NCI-H2227 (cell line): Measurements from ENCODE around the gene ZC4H2.
"Not testable (repeated sequence)": the region's sequence is repeated elsewhere in the genome, so short reads cannot be mapped to it uniquely, and the experiment has no call there.

Experiments used
- DNase-seq: peaks from one replicate; lab custom pipeline; 2025; ENCODE audit not compliant: unreplicated experiment; lab: John Stamatoyannopoulos, UW

ZC4H2 gene

GRCh38 chrX:64975989-64976672 lies at the start of gene ZC4H2:
Gene ZC4H2 (minus strand): TSS chrX:64976450. CDS start chrX:64976377, 73 bp downstream.
- peak; percentile 87 for DNase-seq

- DNase-seq: no peak
Measured at GRCh38 chrX:65017451-65017850, 41.2 kb upstream of the ZC4H2 start.

GRCh38 chrX:65014230-65014629 lies 38.0 kb upstream of the ZC4H2 start:
- no peak for DNase-seq

DNA sequence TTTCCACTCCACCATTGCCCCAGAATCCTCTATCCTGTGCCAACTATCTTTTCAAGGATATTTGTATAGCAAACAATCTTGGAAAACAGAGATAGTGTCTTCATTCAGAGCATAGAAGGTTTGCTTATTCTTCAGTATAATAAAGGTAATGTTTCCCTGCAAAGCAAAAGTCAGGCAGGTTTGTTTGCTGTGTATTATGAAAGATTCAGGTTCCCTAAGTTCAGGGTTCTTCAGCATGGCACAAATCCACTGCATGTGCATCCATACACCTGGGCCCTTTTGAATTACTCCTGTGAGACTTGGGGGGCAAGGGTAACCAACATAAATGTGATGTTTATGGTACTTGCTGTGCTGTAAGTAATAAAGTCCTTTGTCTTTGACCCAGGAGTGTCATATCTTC lies 33.2 kb upstream of the ZC4H2 start:
- no peak for DNase-seq

DNA sequence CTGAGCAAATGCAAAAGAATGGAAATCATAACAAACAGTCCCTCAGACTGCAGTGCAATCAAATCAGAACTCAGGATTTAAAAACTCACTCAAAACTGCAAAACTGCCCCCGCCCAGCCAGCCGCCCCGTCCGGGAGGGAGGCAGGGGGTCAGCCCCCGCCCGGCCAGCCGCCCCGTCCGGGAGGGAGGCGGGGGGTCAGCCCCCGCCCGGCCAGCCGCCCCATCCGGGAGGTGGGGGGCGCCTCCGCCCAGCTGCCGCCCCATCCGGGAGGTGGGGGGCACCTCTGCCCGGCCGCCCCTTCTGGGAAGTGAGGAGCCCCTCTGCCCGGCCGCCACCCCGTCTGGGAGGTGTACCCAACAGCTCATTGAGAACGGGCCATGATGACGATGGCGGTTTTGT lies 26.0 kb upstream of the ZC4H2 start:
- DNase-seq: not testable (repeated sequence)

- no peak for DNase-seq
Measured at GRCh38 chrX:64996805-64997204, 20.6 kb upstream of the ZC4H2 start.

DNA sequence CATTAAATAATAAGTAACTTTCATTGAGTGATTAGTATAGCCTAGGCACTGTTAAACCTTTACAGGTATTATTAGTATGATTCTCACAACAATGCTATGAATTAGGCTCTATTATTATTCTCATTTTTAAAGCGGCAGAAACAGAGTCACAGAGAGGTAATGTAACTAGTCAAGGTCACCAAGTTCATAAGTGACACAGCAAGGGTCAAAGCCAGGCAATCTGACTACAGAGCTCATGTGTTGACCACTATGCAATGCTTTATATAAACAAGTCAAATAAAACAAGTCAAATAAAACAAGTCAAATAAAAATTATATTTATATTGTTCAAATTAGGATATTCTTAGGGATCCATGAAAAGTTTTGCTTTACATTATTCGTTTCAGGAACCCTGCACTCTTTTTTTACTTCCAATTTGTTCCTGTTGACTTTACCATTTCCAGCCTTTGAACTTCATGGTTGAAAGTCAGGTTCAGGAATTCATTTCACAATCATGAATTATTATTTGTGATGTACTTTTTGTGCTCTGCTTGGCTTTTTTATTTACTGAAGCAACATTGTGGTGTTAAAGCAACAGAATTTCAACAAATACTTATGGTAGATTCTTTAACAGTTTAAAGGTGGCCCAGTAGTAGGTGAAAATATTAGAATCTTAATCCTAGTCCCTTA lies 18.0 kb upstream of the ZC4H2 start:
- DNase-seq: no peak

DNA sequence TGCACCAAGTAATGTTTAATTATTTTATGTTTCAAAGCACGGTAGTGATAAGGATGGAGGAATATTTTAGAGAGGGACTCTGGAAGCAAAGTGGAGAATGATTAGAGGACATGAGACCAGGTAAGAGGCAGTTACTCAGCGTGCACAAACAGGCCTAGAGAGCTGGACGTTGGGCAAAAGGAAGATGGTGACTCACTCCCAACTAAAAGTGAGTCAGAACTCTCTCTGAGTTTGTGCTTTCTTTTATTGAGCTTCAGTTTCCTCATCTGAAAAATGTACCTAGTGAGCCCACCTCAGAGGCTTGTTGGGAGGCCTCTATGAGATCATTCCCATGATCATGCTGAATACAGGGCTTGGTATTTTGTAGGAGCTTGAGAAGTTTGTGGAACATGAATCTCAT lies 1.6 kb upstream of the ZC4H2 start:
- DNase-seq: no peak

DNA sequence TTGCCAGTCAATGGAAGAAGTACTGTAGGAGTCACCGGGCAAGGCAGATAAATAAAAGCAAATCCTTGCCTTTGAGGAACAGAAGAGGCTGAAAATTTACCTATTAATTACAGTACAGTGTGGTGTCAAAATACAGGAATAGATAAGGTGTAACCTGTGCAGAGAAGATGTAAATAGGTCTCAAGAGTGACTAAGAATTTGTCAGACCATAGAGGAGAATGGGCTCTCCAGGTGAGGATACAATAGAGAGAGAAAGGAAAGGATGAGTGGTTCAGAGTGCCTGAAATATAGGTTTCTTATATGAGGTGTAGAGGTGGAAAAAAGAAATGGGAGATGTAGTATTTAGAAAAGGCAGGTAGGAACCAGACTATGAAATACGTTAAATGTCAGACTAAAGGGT lies 801 bp upstream of the ZC4H2 start:
- no peak for DNase-seq

GRCh38 chrX:64976673-64977040 lies 407 bp upstream of the ZC4H2 start:
- DNase-seq: no peak

GRCh38 chrX:64975491-64975890 lies 759 bp downstream of the ZC4H2 start:
- peak; percentile 73 for DNase-seq

- no peak for DNase-seq
Measured at GRCh38 chrX:64925480-64925879, 50.8 kb downstream of the ZC4H2 start.

DNA sequence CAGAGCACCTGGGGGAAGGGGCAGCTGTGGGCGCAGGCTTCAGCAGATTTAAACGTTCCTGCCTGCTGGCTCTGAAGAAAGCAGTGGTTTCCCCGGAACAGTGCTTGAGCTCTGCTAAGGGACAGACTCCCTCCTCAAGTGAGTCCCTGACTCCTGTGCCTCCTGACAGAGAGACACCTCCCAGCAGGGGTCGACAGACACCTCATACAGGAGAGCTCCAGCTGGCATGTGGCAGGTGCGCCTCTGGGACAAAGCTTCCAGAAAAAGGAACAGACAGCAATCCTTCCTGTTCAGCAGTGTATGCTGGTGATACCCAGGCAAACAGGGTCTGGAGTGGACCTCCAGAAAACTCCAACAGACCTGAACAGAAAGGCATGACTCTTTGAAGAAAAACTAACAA lies 68.1 kb downstream of the ZC4H2 start:
- no peak for DNase-seq

- peak; percentile 19 for DNase-seq
Measured at GRCh38 chrX:64894454-64895038, 81.7 kb downstream of the ZC4H2 start.

GRCh38 chrX:64885850-64886249 lies 90.4 kb downstream of the ZC4H2 start:
- DNase-seq: no peak

GRCh38 chrX:64878709-64879108 lies 97.5 kb downstream of the ZC4H2 start:
- not testable (repeated sequence) for DNase-seq

DNA sequence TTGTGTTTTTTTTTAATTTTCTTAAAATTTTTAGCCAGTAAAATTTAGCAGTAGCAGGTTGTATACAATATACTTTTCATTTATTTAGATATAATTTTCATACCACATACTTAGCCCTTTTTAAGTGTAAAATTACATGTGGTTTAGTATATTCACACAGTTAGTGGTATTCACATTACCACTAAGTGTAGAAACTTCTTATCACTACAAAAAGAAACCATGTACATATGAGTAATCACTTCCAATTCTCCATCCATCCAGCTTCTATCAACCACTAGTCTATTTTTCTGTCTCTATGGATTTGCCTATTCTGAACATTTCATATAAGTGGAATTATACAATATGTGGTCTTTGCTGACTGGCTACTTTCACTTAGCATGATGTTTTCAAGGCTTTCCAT lies 109.0 kb downstream of the ZC4H2 start:
- DNase-seq: no peak
